Natural killer cell (primary cell): ENCODE data around the gene ITSN2. TPM values are rescaled to one million over a fixed set of nuclear protein-coding genes. Genes with fewer than 3 reads are reported as not detected.

Source experiments
- ATAC-seq, 3 donors: fragments of 150-1000 bp in 2 of 3; fragments of 200-7000 bp in 1 of 3; cut with Tn5 transposase; 1 replicate in 1 of 3; 2 replicates in 2 of 3; pipeline ENCODE4 v1.10.0; 2021; ENCODE audit warnings: mild to moderate bottlenecking in 2 of 3, moderate library complexity in 2 of 3
- DNase-seq, 2 donors: peaks; one replicate each; pipeline versions ENCODE4 v3.0.0 to v3.0.0-alpha.2; 2013 to 2021; ENCODE audit warnings: mixed read lengths in 1 of 2
- H3K27ac ChIP-seq: one replicate; pipeline ENCODE4 v1.5.1; 2013; ENCODE audit warnings: mild to moderate bottlenecking, low read length
- H3K27me3 ChIP-seq: one replicate; pipeline ENCODE4 v1.6.1; 2013; ENCODE audit warnings: low read length; ENCODE audit not compliant: control insufficient read depth, insufficient read depth
- H3K36me3 ChIP-seq: one replicate; pipeline ENCODE4 v1.6.1; 2013; ENCODE audit warnings: low read length; ENCODE audit not compliant: control insufficient read depth, insufficient read depth
- H3K4me1 ChIP-seq: one replicate; pipeline ENCODE4 v1.6.1; 2013; ENCODE audit warnings: low read length; ENCODE audit not compliant: control insufficient read depth, insufficient read depth
- H3K4me3 ChIP-seq: one replicate; pipeline ENCODE4 v1.5.1; 2013; ENCODE audit warnings: low read length
- H3K9me3 ChIP-seq: one replicate; pipeline ENCODE4 v1.6.1; 2013; ENCODE audit warnings: low read length; ENCODE audit not compliant: control insufficient read depth, insufficient read depth
- H3K27ac Mint-ChIP-seq, 2 donors: one replicate each; pipeline ENCODE4 v1.8.0; 2022; ENCODE audit warnings: mild to moderate bottlenecking in 2 of 2, mixed read lengths in 2 of 2, moderate library complexity in 1 of 2
- H3K27me3 Mint-ChIP-seq, 2 donors: one replicate each; pipeline ENCODE4 v1.8.0; 2022; ENCODE audit warnings: low read depth in 2 of 2, mixed read lengths in 2 of 2
- H3K36me3 Mint-ChIP-seq: one replicate; pipeline ENCODE4 v1.8.0; 2022; ENCODE audit warnings: mixed read lengths
- H3K4me1 Mint-ChIP-seq, 2 donors: one replicate each; pipeline ENCODE4 v1.8.0; 2022; ENCODE audit warnings: mixed read lengths in 2 of 2
- H3K4me3 Mint-ChIP-seq: one replicate; pipeline ENCODE4 v1.8.0; 2022; ENCODE audit warnings: mild to moderate bottlenecking, moderate library complexity, mixed read lengths
- H3K9me3 Mint-ChIP-seq, 2 donors: one replicate each; pipeline ENCODE4 v1.8.0; 2022; ENCODE audit warnings: mixed read lengths in 2 of 2
- CTCF ChIP-seq: fragments of 200-600 bp; IDR thresholded peaks from one replicate; pipeline ENCODE4 v1.8.0; 2022; ENCODE audit warnings: antibody characterized with exemption
- WGBS: methylation state at CpG from one replicate; pipeline ENCODE4 v1.1.7; 2013; ENCODE audit warnings: missing lambda C conversion rate; ENCODE audit not compliant: insufficient coverage; 5-methylcytosine and 5-hydroxymethylcytosine counted together
- intact Hi-C: fragments of 100-400 bp; cut with micrococcal nuclease; formaldehyde crosslinking; loops from one replicate; pipeline ENCODE4 v1.14.2; 2022
- total RNA-seq, 4 donors: library from RNA; stranded (reverse); fragments of 120-200 nt in 1 of 4; gene quantifications; one replicate each; pipeline versions ENCODE4 v1.2.3 to v1.2.4, GENCODE V29; 2013 to 2022

Gene ITSN2
- total RNA-seq, 3 donors from 2014 or later (not counting 1 experiment from before 2014, with no cell fraction given): 101 to 118 (median 115) TPM

GRCh38 chr2:24315669-24316068 is 44.7 kb downstream of the ITSN2 start:
- no peaks in the 10 kb centered on the region for H3K4me1 ChIP-seq
- H3K36me3 Mint-ChIP-seq: no peaks in the 10 kb centered on the region
- intact Hi-C loops: no loop called here
- WGBS: 33% methylated on average over 3 of the region's 3 CpGs
- peak overlapping the region in 1 of 2 donors; percentile 44 for H3K27ac Mint-ChIP-seq
- no peak for TF ChIP-seq CTCF
- H3K27ac ChIP-seq: no peak overlapping the region
- no peak for DNase-seq
- no peaks in the 10 kb centered on the region for H3K9me3 ChIP-seq
- no peak overlapping the region for H3K4me3 Mint-ChIP-seq
- no peaks in the 10 kb centered on the region for H3K27me3 Mint-ChIP-seq
- no peak overlapping the region for H3K4me3 ChIP-seq
- peaks cover 31 to 43% of the 10 kb centered on the region in 2 donors for H3K4me1 Mint-ChIP-seq
- H3K27me3 ChIP-seq: no peaks in the 10 kb centered on the region
- ATAC-seq: no peak
- H3K36me3 ChIP-seq: peaks cover 22% of the 10 kb centered on the region
- H3K9me3 Mint-ChIP-seq: no peaks in the 10 kb centered on the region

DNA sequence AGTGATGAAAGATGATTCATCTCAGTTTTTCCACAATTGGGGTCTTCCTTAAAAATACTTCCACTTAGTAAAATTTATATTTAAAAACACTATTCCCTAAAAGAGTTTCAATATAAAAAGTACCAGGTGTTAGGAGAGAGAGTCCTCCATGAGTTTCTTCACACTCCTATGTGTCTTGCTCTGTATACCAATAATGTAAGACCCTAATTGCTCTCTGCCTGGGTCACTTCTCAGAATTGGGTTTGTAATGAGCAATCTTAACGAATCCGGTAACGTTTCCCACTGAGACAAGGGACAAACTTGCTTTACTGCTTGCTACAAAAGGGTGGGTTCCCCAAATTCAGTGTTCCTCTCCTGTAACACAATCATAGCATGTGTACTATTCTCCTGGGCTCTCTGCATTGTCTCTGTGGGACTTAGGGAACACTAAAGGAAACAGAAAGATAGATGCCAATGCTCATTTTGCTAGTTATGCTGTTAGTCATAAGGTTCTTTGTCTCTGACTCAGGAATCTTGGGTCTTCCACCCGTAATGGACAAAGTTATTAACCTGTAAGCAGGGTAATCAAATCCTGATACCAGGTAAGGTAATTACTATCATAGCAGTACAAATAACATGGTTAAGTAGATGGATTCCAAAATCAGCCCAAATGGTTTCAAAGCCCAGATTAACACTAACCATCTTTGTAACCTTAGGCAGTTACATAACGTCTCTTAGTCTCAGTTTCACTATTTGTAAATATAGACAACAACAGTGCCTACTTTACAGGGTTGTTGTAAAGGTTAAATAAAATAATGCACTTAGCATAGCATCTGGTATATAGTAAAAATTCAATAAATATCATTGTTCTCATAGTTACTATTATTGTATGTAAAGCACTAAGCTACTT is 46.3 kb downstream of the ITSN2 start:
- Mint-ChIP-seq H3K36me3 (no peaks in the 10 kb centered on the region), H3K4me3 (no peak overlapping the region), H3K27me3 (no peaks in the 10 kb centered on the region), H3K4me1 (peaks cover 24 to 40% of the 10 kb centered on the region in 2 donors), H3K9me3 (no peaks in the 10 kb centered on the region), H3K27ac (peak overlapping the region in 1 of 2 donors; percentile 24)
- no peaks in the 10 kb centered on the region for H3K27me3 ChIP-seq
- 69% methylated on average over 3 of the region's 5 CpGs for WGBS
- no peak for TF ChIP-seq CTCF
- DNase-seq (no peak), ATAC-seq (no peak)
- no peaks in the 10 kb centered on the region for H3K9me3 ChIP-seq
- H3K36me3 ChIP-seq: peaks cover 37% of the 10 kb centered on the region
- H3K4me3 ChIP-seq: no peak overlapping the region
- intact Hi-C loops: no loop called here
- no peak overlapping the region for H3K27ac ChIP-seq
- H3K4me1 ChIP-seq: no peaks in the 10 kb centered on the region

- Mint-ChIP-seq H3K4me1 (peaks cover 0 to 5% of the 10 kb centered on the region in 2 donors), H3K27ac (no peak overlapping the region), H3K27me3 (no peaks in the 10 kb centered on the region), H3K36me3 (peaks cover 11% of the 10 kb centered on the region), H3K4me3 (no peak overlapping the region), H3K9me3 (no peaks in the 10 kb centered on the region)
- H3K4me1 ChIP-seq: no peaks in the 10 kb centered on the region
- no peak overlapping the region for H3K4me3 ChIP-seq
- peaks cover 83% of the 10 kb centered on the region for H3K36me3 ChIP-seq
- H3K9me3 ChIP-seq: no peaks in the 10 kb centered on the region
- H3K27ac ChIP-seq: no peak overlapping the region
- 93% methylated on average over 1 of the region's 2 CpGs for WGBS
- no peaks in the 10 kb centered on the region for H3K27me3 ChIP-seq
- no peak for DNase-seq
- TF ChIP-seq CTCF: no peak
- intact Hi-C loops: no loop called here
- ATAC-seq: no peak
These were observed 52.4 kb downstream of the ITSN2 start for GRCh38 chr2:24307961-24308360.
